GM12892 (cell line): ENCODE data around the gene GPN2.

ENCODE experiments used
- POLR2A ChIP-seq: IDR thresholded peaks from 2 replicates; pipeline ENCODE4 v1.6.1; 2011; ENCODE audit warnings: low read depth, low read length, control low read depth
- POLR2AphosphoS5 ChIP-seq: IDR thresholded peaks from 2 replicates; pipeline ENCODE4 v1.6.1; 2011; ENCODE audit warnings: low read depth, low read length, control low read depth
- TAF1 ChIP-seq: IDR thresholded peaks from 2 replicates; pipeline ENCODE4 v1.6.1; 2011; ENCODE audit warnings: low read depth, mild to moderate bottlenecking, control low read depth, low read length, borderline replicate concordance

DNA sequence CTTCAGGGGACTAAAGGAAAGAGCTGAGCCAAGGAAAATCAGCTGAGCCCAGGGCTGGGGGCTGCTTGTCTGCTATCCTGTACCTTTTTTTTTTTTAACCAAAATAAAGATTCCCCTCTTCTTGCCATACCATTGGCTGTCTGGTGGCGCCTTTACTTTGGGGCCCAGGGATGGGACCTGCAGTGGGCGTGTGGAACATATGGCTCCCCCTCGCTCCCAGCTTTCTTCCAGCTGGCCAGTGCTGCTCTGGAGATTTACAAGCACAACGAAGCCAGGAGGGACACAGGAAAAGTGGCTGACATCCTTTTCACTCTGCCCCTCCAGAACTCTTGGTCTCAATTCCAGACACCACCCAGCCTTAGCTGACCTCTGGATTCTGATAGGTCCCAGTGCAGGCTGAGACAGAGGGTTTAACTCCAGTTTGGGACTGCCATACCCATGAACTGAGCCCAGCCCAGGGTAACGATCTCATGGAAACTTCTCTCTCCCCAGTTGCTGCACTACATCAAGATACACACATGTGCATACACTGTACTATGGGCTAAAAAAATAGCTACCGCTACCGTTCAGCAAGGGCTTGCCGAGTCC lies 32.5 kb downstream of the GPN2 start:
- no peak for TF ChIP-seq POLR2A
- TF ChIP-seq POLR2AphosphoS5 = no peak
- TF ChIP-seq TAF1 = no peak
